Measurements from ENCODE around the gene IFT20.

- TF ChIP-seq CTCF (IDR thresholded peaks at IDR 0.05), result no peak
- TF ChIP-seq EP300 (IDR thresholded peaks at IDR 0.05), result no peak
- TF ChIP-seq POLR2A (IDR thresholded peaks at IDR 0.05), result no peak
- TF ChIP-seq POLR2AphosphoS5 (IDR thresholded peaks at IDR 0.05), result no peak
These were observed 39.3 kb downstream of the IFT20 start for GRCh38 chr17:28295677-28296578.

Data from gastroesophageal sphincter (tissue), 3 donors.